GM18870 (cell line): ENCODE data around the gene CHADL.

Source experiments
- ATAC-seq: cut with Tn5 transposase; IDR thresholded peaks from one replicate; pipeline ENCODE4 v1.9.1; 2021; ENCODE audit warnings: moderate library complexity; ENCODE audit not compliant: unreplicated experiment

Gene CHADL

GRCh38 chr22:41231369-41231768 lies 9.4 kb downstream of the CHADL start:
- no peak for ATAC-seq

GRCh38 chr22:41230401-41230785 lies 10.3 kb downstream of the CHADL start:
- ATAC-seq, result no peak

- ATAC-seq, result no peak
Observed at GRCh38 chr22:41229730-41230400, 10.9 kb downstream of the CHADL start.

- no peak for ATAC-seq
Observed at GRCh38 chr22:41229215-41229614, 11.5 kb downstream of the CHADL start.

- ATAC-seq, result no peak
Observed at GRCh38 chr22:41226723-41227655, 13.7 kb downstream of the CHADL start.

- ATAC-seq, result no peak
Observed at GRCh38 chr22:41223535-41223934, 17.2 kb downstream of the CHADL start.

- ATAC-seq, result no peak
Observed at GRCh38 chr22:41222846-41223507, 17.8 kb downstream of the CHADL start.

GRCh38 chr22:41217553-41218157 lies 23.1 kb downstream of the CHADL start:
- ATAC-seq, result no peak

- no peak for ATAC-seq
Observed at GRCh38 chr22:41216984-41217383, 23.7 kb downstream of the CHADL start.

GRCh38 chr22:41215926-41216325 lies 24.8 kb downstream of the CHADL start:
- no peak for ATAC-seq

GRCh38 chr22:41215409-41215808 lies 25.3 kb downstream of the CHADL start:
- ATAC-seq, result no peak

- ATAC-seq, result no peak
Observed at GRCh38 chr22:41206719-41207118, 34.0 kb downstream of the CHADL start.

GRCh38 chr22:41204992-41205900 lies 35.5 kb downstream of the CHADL start, which contains the start of gene L3MBTL2:
Gene L3MBTL2, plus strand, starts transcription at chr22:41205312. Its CDS starts 51 bp downstream, at chr22:41205363.
- peak; percentile 93 for ATAC-seq

- no peak for ATAC-seq
Observed at GRCh38 chr22:41204066-41204465, 36.7 kb downstream of the CHADL start.

GRCh38 chr22:41203118-41203517 lies 37.6 kb downstream of the CHADL start:
- ATAC-seq, result no peak

GRCh38 chr22:41201141-41201540 lies 39.6 kb downstream of the CHADL start:
- ATAC-seq, result no peak

- no peak for ATAC-seq
Observed at GRCh38 chr22:41198027-41198580, 42.6 kb downstream of the CHADL start.

GRCh38 chr22:41197038-41197972 lies 43.4 kb downstream of the CHADL start:
- no peak for ATAC-seq

- no peak for ATAC-seq
Observed at GRCh38 chr22:41193829-41194228, 46.9 kb downstream of the CHADL start.
